HepG2 (cell line): ENCODE data around the gene MEF2D. TPM values are rescaled to one million over a fixed set of nuclear protein-coding genes. Genes with fewer than 3 reads are reported as not detected.

Experiments used
- CSRNP1 ChIP-seq: sonication (generic); formaldehyde crosslinking; IDR thresholded peaks from 2 replicates; pipeline ENCODE4 v1.8.1; 2023; ENCODE audit warnings: mild to moderate bottlenecking, missing genetic modification reagents
- ELF1 ChIP-seq: sonication (generic); formaldehyde crosslinking; IDR thresholded peaks from 2 replicates; pipeline ENCODE4 v1.4.0; 2020; ENCODE audit warnings: missing genetic modification reagents
- MTF1 ChIP-seq: sonication (generic); formaldehyde crosslinking; IDR thresholded peaks from 2 replicates; pipeline ENCODE4 v1.5.0; 2020; ENCODE audit warnings: missing genetic modification reagents
- MXD3 ChIP-seq: IDR thresholded peaks from 2 replicates; pipeline ENCODE4 v1.6.1; 2016; ENCODE audit warnings: mild to moderate bottlenecking, missing biosample characterization, missing genetic modification reagents
- NFIC ChIP-seq: IDR thresholded peaks from 2 replicates; pipeline ENCODE4 v1.6.1; 2012; ENCODE audit warnings: mild to moderate bottlenecking, low read length, inconsistent platforms
- PHF21A ChIP-seq: sonication (generic); formaldehyde crosslinking; IDR thresholded peaks from 2 replicates; pipeline ENCODE4 v1.5.0; 2020; ENCODE audit warnings: mild to moderate bottlenecking, missing genetic modification reagents
- RFX1 ChIP-seq: fragments of 450-650 bp; IDR thresholded peaks from 2 replicates; pipeline ENCODE4 v1.6.1; 2017
- STAG1 ChIP-seq: sonication (generic); formaldehyde crosslinking; IDR thresholded peaks from 2 replicates; pipeline ENCODE4 v1.4.0; 2020; ENCODE audit warnings: missing genetic modification reagents
- XRCC5 ChIP-seq: fragments of 200-400 bp; formaldehyde crosslinking; optimal IDR thresholded peaks from 2 replicates; pipeline ENCODE3; 2017; ENCODE audit warnings: mild to moderate bottlenecking, low read length
- ZBTB8A ChIP-seq: sonication (generic); formaldehyde crosslinking; IDR thresholded peaks from 2 replicates; pipeline ENCODE4 v1.4.0; 2020; ENCODE audit warnings: mild to moderate bottlenecking, low read depth, missing genetic modification reagents, borderline replicate concordance
- ZEB1 ChIP-seq: IDR thresholded peaks from 2 replicates; pipeline ENCODE4 v1.6.1; 2012; ENCODE audit warnings: mild to moderate bottlenecking, low read depth, inconsistent platforms; ENCODE audit not compliant: insufficient replicate concordance
- ZFP90 ChIP-seq: sonication (generic); formaldehyde crosslinking; IDR thresholded peaks from 2 replicates; pipeline ENCODE4 v1.8.0; 2022; ENCODE audit warnings: missing genetic modification reagents, mild to moderate bottlenecking, inconsistent platforms, borderline replicate concordance
- ZNF17 ChIP-seq: sonication (generic); formaldehyde crosslinking; IDR thresholded peaks from 2 replicates; pipeline ENCODE4 v1.5.0; 2020; ENCODE audit warnings: mild to moderate bottlenecking, missing genetic modification reagents
- ZNF292 ChIP-seq: sonication (generic); formaldehyde crosslinking; IDR thresholded peaks from 2 replicates; pipeline ENCODE4 v1.8.1; 2022; ENCODE audit warnings: mild to moderate bottlenecking, low read depth, missing genetic modification reagents, borderline replicate concordance
- ZNF317 ChIP-seq: sonication (generic); formaldehyde crosslinking; IDR thresholded peaks from 2 replicates; pipeline ENCODE4 v1.5.0; 2020; ENCODE audit warnings: mild to moderate bottlenecking, missing genetic modification reagents
- ZNF34 ChIP-seq: sonication (generic); formaldehyde crosslinking; IDR thresholded peaks from 2 replicates; pipeline ENCODE4 v1.4.0; 2020; ENCODE audit warnings: mild to moderate bottlenecking, missing genetic modification reagents, borderline replicate concordance
- ZNF350 ChIP-seq: sonication (generic); formaldehyde crosslinking; IDR thresholded peaks from 2 replicates; pipeline ENCODE4 v1.4.0; 2020; ENCODE audit warnings: mild to moderate bottlenecking, low read depth, missing genetic modification reagents, borderline replicate concordance
- ZNF674 ChIP-seq: sonication (generic); formaldehyde crosslinking; IDR thresholded peaks from 2 replicates; pipeline ENCODE4 v1.5.0; 2020; ENCODE audit warnings: low read depth, mild to moderate bottlenecking, missing genetic modification reagents
- ZNF768 ChIP-seq: sonication (generic); formaldehyde crosslinking; IDR thresholded peaks from 2 replicates; pipeline ENCODE4 v1.4.0; 2020; ENCODE audit warnings: missing genetic modification reagents
- ZNF790 ChIP-seq: sonication (generic); formaldehyde crosslinking; IDR thresholded peaks from 2 replicates; pipeline ENCODE4 v1.8.0; 2022; ENCODE audit warnings: missing genetic modification reagents, mild to moderate bottlenecking, borderline replicate concordance
- ZSCAN22 ChIP-seq: sonication (generic); formaldehyde crosslinking; IDR thresholded peaks from 2 replicates; pipeline ENCODE4 v1.4.0; 2020; ENCODE audit warnings: mild to moderate bottlenecking, missing genetic modification reagents
- polyA plus RNA-seq, 8 experiments: library from polyadenylated mRNA; depleted of rRNA in 3 of 8; stranded (reverse) in 7 of 8; unstranded in 1 of 8; fragments of >200 nt; fragmentation: Illumina TruSeq in 4 of 8; extraction: Trizol in 4 of 8; gene quantifications; 2 replicates each; pipeline versions ENCODE4 v1.2.1 to v1.2.3, GENCODE V29; 2011 to 2016; ENCODE audit warnings: low read depth in 4 of 8, missing spikeins in 1 of 8, mixed read lengths in 1 of 8; ENCODE audit not compliant: insufficient read depth in 1 of 8
- total RNA-seq, 5 experiments: library from RNA; depleted of rRNA; stranded (reverse); fragments of >200 nt; fragmentation: Illumina TruSeq; extraction: Trizol; gene quantifications; 2 replicates each; pipeline ENCODE4 v1.2.3, GENCODE V29; 2016; ENCODE audit warnings: low read depth in 1 of 5
- TF ChIP-seq, protein P1 (sequence below): sonication (generic); formaldehyde crosslinking; IDR thresholded peaks from 2 replicates; pipeline ENCODE4 v1.4.0; 2020; ENCODE audit warnings: mild to moderate bottlenecking, missing genetic modification reagents
- TF ChIP-seq, protein P2 (sequence below): IDR thresholded peaks from 2 replicates; pipeline ENCODE4 v1.6.1; 2016; ENCODE audit warnings: missing compliant biosample characterization, missing genetic modification reagents, borderline replicate concordance

Gene MEF2D
- total and polyA plus RNA-seq, 2 of the 13 experiments (the other 11 are each of a cell fraction or from before 2014, with no cell fraction given), result 1.6 to 3.9 TPM

GRCh38 chr1:156471496-156472490 is 28.8 kb downstream of the MEF2D start (continued):
- TF ChIP-seq PHF21A (CRISPR knock-in tag), result peak; percentile 99
- TF ChIP-seq, protein P1, sequence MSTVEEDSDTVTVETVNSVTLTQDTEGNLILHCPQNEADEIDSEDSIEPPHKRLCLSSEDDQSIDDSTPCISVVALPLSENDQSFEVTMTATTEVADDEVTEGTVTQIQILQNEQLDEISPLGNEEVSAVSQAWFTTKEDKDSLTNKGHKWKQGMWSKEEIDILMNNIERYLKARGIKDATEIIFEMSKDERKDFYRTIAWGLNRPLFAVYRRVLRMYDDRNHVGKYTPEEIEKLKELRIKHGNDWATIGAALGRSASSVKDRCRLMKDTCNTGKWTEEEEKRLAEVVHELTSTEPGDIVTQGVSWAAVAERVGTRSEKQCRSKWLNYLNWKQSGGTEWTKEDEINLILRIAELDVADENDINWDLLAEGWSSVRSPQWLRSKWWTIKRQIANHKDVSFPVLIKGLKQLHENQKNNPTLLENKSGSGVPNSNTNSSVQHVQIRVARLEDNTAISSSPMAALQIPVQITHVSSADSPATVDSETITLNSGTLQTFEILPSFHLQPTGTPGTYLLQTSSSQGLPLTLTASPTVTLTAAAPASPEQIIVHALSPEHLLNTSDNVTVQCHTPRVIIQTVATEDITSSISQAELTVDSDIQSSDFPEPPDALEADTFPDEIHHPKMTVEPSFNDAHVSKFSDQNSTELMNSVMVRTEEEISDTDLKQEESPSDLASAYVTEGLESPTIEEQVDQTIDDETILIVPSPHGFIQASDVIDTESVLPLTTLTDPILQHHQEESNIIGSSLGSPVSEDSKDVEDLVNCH (CRISPR knock-in tag), result peak; percentile 92; the same call in 1 of the 2 replicates
- TF ChIP-seq ZNF790 (CRISPR knock-in tag), result peak; percentile 64; the same call in 1 of the 2 replicates
- TF ChIP-seq NFIC, result peak; percentile 97
- peak; percentile 96; the same call in 1 of the 2 replicates for TF ChIP-seq ZNF292 (CRISPR knock-in tag)
- TF ChIP-seq XRCC5, result peak; percentile 65
- TF ChIP-seq ZBTB8A (CRISPR knock-in tag), result peak; percentile 67; the same call in 1 of the 2 replicates
- TF ChIP-seq, protein P2, sequence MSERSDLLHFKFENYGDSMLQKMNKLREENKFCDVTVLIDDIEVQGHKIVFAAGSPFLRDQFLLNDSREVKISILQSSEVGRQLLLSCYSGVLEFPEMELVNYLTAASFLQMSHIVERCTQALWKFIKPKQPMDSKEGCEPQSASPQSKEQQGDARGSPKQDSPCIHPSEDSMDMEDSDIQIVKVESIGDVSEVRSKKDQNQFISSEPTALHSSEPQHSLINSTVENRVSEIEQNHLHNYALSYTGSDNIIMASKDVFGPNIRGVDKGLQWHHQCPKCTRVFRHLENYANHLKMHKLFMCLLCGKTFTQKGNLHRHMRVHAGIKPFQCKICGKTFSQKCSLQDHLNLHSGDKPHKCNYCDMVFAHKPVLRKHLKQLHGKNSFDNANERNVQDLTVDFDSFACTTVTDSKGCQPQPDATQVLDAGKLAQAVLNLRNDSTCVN (CRISPR knock-in tag), result peak; percentile 71; the same call in 1 of the 2 replicates
- TF ChIP-seq ELF1 (CRISPR knock-in tag), result peak; percentile 78
- peak; percentile 95 for TF ChIP-seq ZNF34
- no peak; the same call in 1 of the 2 replicates for TF ChIP-seq RFX1
- TF ChIP-seq STAG1 (CRISPR knock-in tag), result peak; percentile 38; the same call in 1 of the 2 replicates
- peak; percentile 100 for TF ChIP-seq ZEB1
- no peak for TF ChIP-seq MTF1
- 0 out of 2 replicates have a peak, but pooled peaks have one; percentile 52 for TF ChIP-seq ZSCAN22 (CRISPR knock-in tag)
- TF ChIP-seq CSRNP1 (CRISPR knock-in tag), result no peak; the same call in 1 of the 2 replicates
- peak; percentile 93 for TF ChIP-seq ZNF317 (CRISPR knock-in tag)
- TF ChIP-seq ZNF350 (CRISPR knock-in tag), result peak; percentile 97
- peak; percentile 64; the same call in 1 of the 2 replicates for TF ChIP-seq ZNF768 (CRISPR knock-in tag)
- TF ChIP-seq ZNF17 (CRISPR knock-in tag), result no peak
- 0 out of 2 replicates have a peak, but pooled peaks have one; percentile 30 for TF ChIP-seq MXD3 (CRISPR knock-in tag)
- TF ChIP-seq ZFP90 (CRISPR knock-in tag), result peak; percentile 92
- no peak for TF ChIP-seq ZNF674
